HG03045 (cell line): ENCODE results near the gene SLC17A1.

Experiments
- ATAC-seq: cut with Tn5 transposase; IDR thresholded peaks from one replicate; pipeline ENCODE4 v1.9.1; 2021; ENCODE audit warnings: mild to moderate bottlenecking, moderate library complexity; ENCODE audit not compliant: unreplicated experiment

SLC17A1 gene

DNA sequence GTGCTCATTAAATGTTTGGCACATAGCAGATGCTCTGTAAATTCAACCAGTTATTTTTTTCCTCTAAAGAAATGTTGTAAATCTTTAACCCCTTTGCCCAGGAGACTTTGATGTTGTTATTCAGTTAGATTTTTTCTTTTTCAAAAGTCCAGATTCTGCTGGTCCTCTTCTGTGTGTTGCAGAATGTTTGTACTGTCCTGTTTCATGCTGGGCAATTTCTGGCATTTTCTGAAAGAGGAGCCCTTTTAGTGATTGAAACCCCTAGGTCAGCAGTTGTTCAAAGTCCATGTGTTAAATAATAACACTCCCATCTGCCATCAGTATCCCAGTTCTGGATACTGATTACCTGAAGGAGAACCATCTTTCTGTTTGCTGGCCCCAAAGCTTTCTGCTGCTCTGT is 1.3 kb upstream of the SLC17A1 start:
- no peak for ATAC-seq

DNA sequence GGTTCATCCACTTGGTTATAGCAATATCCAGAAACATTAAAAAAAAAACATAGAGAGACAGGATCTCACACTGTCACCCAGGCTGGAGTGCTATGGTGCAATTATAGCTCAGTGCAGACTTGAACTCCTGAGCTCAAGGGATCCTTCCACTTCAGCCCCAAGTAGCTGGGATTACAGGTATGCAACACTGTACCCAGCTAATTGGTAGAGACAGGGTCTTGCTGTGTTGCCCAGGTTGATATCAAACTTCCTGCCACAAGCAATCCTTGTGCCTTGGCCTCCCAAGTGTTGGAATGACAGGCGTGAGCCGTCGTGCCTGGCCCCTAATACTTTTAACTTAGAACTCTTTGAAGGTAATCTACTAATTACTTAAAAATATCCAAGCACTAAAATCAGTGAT is 818 bp upstream of the SLC17A1 start:
- ATAC-seq, result no peak

DNA sequence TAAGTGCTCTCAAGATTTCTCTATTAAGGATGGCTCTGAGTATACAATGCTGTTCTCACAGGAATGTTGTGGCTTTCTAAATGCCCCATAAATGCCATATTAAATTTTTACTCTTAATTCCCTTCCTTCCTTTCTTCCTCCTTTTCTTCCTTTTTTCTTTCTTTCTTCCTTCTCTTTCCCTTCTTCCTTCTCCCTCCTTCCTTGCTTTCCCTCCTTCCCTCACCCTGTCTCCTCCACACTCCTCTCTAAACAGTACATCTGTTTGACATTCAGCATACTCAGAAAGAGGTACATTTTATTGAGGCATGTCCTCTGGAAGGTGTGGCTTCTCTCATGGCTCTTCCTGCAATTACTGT is 433 bp upstream of the SLC17A1 start:
- ATAC-seq, result no peak

DNA sequence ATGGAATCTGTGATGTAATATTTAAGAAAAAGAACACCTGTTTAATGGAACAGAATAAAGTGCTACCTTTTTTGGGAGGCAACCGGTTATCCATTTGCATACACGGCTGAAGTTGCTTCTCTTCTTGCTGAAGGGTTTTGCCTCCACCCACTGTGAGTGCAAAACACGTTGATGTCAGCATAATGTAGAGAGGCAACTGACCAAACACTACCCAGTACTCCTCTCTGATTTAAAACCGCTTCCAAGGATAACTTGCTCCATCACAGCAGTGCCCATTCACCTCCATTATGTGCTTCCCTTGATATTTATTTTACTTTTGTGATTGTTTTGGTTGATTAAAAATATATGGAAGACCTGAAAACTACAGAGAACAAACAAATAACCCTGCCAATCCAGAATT is 1.4 kb downstream of the SLC17A1 start:
- ATAC-seq, result no peak

DNA sequence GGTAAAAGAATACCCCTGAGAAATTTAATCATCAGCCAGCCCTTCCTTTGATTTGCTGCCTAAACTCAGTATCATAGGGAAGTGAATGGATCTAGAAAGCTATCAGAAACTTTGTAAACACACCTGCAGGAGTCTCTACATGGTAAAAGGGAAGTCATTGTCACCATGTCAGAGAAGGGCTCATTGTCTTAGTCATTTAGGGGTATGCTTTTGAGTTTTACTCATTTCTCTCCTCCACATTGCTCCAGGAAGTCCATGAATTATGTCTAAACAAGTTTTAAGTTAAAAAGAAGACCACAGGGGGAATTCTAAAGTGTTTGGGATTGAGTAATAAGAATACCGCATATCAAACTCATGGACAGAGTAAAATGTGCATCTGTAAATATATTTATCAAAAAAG is 2.5 kb downstream of the SLC17A1 start:
- no peak for ATAC-seq

DNA sequence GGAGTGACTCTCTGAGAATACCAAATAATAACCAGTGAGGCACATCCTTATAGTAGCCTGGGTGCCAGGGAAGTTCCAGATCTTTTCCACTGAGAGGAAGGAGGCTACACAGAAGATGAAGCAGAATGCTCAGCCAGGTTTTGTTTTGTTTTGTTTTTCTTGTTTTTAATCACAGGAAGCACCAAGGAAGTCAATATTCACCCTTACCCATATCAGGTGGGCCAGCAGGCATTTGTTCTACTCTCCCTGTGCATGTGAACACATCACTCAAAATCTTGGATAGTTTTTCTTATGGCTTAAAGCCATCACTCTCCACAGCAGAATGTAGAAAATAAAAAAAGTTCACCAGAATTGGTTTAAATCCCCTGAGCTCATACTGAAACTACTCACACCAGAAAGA is 10.5 kb downstream of the SLC17A1 start:
- ATAC-seq, result no peak

DNA sequence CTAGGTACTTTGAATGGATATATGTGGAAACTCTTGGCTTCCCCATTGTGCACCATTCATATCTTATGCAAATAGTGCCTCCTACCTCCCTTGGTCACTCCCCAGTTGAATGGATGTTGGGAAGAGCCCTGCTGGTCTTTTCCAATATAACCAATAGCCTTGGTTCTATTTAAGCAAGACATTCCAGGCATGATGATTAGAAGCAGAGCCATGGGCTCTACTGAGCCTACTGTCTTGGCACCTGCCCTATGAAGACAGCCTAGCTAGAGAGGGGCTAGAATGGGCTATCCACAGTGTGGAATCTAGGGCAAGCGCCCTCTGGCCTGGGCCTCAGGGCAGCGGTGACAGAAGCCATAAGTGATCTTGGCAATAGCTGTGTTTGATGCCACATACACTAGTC is 15.6 kb downstream of the SLC17A1 start:
- ATAC-seq, result no peak

DNA sequence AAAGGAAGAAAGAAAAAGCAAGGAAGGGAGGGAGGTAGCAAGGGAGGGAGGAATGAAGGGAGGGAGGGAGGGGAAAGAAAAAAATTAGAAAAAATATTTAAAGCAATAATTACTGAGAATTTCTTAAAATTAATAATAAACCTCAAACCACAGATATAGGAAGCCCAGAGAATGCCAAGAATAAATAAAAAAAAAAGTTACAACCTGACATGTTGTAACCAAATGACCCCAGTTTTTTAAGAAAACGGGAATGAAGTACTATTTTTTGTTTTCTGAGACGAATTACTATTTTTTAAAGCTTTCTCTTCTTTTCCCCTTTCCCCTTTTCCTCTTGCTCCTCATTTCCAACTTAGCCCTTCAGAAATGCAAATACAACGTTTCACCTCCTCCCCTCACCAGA is 16.7 kb downstream of the SLC17A1 start:
- ATAC-seq, result no peak

DNA sequence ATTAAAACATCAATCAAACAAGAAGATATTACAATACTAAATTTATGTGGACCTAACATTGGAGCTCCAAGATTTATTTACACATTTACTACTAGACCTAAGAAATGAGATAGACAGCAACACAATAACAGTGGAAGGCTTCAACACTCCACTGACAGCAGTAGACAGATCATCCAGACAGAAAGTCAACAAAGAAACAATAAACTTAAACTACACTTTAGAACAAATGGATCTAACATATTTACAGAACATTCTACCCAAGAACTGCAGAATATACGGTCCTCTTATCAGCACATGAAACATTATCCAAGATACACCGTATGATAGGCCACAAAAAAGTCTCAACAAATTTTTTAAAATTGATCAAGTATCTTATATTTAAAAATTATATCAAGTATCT is 27.0 kb downstream of the SLC17A1 start:
- no peak for ATAC-seq

DNA sequence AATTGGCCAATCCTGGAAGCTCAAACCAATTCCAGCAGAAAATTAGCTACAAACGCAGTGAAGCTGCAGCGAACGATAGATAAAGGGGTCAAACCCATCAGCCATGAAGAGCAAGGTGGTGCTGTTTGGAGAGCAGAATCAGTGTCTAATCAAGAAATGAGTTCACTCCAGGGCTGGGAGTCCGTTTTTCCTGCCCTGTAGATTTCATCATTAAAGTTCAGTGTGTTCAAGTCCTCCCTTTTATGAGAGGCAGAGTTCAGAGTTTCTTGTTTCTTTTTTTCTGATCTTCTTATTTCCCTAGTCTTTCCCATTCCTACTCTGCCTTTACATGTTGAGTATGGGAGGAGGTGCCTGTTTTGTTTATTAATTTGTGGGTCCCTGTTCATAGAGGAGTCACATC is 30.4 kb downstream of the SLC17A1 start:
- ATAC-seq, result no peak

DNA sequence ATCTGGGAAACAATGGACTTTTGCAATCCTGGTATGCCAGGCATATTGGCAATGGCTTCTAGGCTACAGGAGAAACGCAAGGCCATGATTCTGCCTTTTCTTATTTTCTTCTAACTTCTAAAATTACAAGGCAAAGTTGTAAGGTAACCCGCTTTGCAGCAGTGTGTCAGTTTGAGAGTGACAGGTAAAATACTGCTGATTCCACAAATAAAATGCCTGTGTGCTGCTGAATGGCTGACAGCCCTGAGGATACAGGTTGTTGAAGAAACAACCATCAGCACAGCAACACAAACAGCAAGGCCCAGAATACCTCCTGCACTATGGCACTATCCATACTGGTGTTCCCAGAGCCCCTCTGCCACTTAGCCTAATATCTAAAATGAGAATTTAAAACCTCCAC is 37.1 kb downstream of the SLC17A1 start:
- no peak for ATAC-seq

DNA sequence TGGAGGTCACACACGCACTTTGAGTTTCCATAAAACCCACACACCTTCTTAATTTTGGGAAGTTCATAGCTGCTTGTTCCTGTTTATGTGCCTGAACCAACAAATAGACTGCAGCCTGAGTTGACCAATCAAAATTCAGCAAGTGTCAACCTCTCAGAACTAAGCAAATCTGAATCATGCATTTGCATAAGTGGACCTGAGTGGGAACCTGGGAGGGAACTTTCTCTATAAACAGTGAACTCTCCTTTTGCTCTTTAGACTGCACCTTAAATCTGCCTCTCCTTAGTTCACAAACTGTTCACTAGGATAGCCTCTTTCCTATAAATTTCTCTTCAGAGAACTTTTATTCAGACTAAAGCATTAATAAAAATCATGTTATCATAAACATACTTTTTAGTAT is 37.9 kb downstream of the SLC17A1 start:
- ATAC-seq, result no peak

DNA sequence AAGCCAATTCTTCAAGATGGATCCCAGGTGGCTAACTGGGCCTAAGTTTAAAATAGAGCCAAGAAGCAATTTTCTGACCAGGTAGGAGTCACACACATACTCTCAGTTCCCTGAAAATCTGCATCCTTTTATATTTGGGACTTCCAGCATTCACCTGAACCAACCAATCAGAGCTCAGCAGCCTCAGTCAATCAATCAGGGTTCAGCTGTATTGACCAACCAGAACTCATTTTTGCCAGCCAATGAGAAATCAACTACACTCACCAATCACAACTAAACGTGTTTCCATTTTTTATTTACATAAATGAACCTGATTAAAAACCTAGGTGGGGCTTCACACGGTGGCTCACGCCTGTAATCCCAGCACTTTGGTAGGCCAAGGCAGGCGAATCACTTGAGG is 39.8 kb downstream of the SLC17A1 start:
- no peak for ATAC-seq

DNA sequence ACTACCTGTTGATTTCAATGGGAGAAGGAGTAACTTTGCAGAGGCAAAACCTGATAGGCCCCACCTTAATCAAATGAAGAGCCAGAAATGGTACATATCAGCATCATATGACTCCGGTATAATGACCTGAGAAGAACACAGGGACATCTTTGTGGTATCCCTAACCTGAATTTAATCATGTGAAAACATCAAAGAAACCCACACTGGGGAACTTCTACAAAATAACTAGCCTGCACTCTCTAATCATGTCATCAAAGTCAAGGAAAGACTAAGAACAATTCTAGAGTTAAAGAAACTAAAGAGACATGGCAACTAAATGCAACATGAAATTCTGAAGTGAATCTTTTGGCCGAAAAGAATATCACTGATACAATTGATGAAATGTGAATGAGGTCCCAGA is 42.4 kb downstream of the SLC17A1 start:
- ATAC-seq, result no peak

DNA sequence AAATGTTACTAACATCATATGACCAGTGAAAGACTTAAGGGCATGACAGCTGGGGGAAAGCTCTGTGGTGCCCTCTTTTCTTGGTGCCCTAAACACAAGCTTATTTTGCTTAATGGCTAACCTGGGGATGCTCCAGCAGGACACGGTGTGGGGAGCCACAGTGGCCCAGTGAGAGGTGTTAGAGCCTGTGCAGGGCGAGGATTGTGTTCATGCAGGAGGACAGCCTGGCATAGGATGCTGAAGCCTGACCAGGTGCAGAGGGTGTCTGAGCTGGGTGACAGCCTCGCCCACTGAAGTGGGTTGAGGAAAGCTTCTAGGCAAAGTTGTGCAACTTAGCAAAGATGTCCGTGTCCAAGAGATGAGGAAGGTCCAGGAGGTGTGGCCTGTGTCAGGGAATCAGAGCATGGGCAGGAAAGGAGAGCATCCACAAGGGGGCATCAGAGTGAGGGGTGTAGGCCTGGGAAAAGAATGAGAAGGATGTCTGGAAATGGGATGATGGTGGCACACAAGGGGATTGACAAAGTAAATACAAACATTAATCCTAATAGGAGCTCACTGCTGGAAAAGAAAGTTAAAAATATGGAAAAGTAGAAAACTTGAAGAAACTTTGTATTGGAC is 43.4 kb downstream of the SLC17A1 start:
- ATAC-seq, result no peak

DNA sequence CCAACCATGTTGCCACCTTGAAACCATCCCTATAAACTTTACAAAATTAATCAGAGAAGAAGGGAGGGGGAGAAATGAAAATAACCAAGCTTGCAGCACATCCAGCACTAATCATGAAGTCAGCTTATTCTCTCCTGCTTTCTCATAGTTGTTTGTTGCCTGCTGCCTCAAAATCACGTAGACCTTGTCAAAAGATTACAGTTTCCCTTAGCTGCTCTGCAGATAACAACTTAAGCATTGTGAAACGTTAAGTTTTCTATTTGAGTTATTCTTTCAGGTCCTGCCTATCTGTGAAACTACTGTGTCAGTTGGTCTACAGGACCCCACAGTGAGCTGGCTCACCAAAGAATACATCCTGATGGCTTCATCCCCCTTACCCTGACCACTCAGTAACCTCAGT is 44.4 kb downstream of the SLC17A1 start:
- no peak for ATAC-seq

DNA sequence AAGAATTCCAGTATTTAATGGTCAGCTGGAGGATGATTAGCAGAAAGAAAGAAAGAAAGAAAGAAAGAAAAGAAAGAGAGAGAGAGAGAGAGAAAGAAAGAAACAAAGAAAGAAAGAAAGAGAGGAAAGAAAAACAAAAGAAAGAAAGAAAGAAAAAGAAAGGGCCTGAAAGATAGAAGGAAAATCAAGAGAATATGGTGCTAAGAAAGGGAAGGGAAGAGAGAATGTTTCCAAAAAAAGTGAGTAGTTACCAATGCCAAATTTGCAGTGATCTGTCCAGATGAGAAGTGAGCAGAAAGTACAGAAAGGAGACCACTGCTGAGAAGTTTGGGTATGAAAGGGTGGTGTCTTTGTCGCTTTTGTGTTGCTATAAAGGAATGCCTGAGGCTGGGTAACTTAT is 50.7 kb downstream of the SLC17A1 start:
- ATAC-seq, result no peak

DNA sequence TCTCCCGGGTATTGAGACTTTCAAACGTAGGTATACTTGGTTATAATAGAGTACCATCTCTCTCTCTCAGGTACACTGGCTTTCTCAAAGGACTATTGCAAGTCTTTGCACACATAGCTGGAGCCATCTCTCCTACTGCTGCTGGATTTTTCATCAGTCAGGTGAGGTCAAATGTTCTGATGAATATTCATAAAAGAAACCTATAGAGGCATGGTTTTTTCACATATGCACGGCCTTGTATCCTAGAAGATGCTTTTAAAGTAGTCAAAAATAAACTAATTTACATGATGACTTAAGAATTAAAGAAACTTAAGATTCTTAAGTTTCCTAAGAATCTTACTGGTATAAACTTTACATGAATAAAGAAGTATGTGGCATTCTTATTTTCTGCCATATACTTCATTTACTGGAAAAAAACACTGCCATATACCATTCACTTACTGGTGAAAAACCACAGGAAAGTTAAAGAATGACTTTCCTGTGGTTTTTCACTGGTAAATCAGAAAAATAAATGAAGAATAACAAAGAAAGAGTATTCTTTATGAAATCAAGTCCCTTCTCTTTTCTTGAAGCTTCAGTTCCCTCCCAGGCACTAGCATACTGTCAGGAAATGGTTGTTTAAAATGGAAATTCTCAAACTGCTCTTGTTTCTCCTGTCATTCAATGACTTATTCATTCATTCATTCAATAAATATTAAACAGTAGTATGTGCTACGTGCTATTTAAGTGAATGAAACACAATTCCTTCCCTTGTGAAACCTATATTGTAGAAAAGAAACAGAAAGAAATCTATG is 53.8 kb downstream of the SLC17A1 start:
- ATAC-seq, result no peak

DNA sequence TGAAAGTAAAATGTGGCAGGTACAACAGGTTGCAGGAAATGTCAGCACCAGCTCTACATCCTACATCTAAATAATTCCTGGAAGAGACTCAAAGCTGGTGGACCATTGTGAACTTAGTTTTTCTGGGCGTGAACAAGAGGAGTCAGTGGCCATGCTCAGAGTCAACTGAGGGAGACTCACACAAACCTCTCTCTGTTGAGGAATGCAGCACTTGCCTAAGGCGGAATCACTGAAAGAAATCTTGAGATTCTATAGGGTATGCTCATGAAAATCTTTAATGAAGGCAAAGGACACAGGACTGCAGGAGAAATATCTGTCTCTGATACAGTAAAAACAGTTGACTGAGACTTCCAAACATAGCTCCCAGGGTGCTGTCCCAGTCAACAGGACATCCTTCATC is 54.8 kb downstream of the SLC17A1 start:
- ATAC-seq, result no peak

DNA sequence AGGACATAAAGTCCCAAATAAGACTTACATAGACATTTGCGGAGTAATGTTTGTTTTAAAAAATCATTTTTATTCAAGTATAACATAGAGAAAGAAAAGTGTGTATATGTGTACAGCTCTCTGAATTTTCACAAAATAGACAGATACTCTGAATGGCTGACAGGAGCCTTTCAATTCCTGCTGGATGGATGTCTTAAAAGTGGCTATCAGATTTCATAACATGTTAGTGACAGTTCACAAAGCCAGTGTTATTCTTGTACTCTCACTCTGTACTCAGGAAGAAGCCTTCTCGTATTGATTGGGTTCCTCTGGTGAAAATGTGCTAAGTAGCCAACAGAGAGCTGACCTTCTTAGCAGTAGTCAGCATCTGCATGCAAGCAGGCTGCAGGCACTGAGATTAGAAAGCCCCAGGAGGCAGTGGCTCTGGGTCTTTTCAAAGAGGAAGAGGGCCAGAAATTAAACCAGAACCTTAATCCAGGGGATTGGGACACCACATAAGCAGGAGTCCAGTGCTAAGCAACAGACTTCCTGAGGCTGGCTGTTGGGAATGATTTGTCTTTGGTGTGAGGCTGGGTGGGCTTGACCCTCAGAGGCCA is 57.6 kb downstream of the SLC17A1 start:
- ATAC-seq, result no peak

DNA sequence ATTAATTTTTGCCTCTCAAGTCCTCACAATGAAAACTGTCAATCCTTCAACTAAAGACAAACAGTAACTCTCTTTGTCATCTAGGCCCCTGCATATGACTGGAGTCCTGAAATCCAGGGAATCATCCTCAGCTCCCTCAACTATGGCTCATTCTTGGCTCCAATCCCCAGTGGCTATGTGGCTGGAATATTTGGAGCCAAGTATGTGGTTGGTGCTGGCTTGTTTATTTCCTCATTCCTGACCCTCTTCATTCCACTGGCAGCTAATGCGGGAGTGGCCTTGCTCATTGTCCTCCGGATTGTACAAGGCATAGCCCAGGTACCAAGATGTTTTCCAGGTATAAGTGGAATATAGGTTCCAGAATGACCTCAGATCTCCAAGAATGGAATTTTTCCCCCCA is 61.9 kb downstream of the SLC17A1 start:
- no peak for ATAC-seq

DNA sequence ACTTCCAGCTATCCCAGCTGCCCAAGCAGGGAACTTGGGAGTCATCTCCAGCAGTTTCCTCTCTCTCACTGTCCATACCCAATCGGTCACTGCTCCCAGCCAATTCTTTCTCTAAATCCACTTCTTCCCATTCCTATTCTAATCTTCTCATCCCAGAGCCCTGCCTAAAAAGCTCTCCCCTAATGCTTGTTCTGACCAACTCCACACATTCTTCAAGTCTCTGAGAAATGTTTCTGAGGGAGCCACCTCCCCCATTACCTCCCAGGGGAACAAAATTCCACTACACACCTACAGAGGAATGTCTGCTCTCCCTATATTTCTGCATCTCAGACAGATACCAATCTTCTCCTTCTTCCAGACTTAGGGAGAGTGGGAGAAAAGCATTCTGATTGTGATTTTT is 63.3 kb downstream of the SLC17A1 start:
- no peak for ATAC-seq

DNA sequence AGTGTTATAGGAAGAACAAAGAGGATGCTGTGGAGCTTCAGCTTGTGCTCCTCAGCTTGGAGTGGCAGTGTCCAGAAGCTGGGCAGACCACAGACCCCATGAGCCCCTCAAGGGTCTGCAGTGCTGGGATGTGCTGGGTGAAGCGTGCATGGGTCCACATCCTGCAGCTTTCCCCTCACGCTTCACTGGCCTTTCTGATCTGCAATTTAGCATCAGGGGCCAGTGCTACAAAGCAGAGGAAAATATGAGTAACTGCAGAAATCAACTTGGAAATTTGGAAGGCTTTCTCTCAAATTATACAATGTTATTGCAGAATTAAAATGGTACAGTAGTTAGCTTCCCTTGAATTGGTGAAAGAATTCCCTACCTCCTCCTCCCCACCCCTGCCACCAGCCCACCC is 67.2 kb downstream of the SLC17A1 start:
- no peak for ATAC-seq
